Adrenal gland (tissue), 12 donors: ENCODE data around the gene MRPL2. TPM values are rescaled to one million over a fixed set of nuclear protein-coding genes. Genes with fewer than 3 reads are reported as not detected.
"Not testable (repeated sequence)": the region's sequence is repeated elsewhere in the genome, so short reads cannot be mapped to it uniquely, and the experiment has no call there.

Experiments
- DNase-seq, 7 donors: peaks; one replicate each; pipeline ENCODE4 v3.0.0-alpha.2; 2019 to 2020
- H3K27ac ChIP-seq, 5 donors: fragments of 200-600 bp; sonication (generic) in 4 of 5; 1 replicate in 3 of 5; 2 replicates in 2 of 5; pipeline versions ENCODE4 v1.5.1 to v1.8.0; 2016 to 2020; ENCODE audit warnings: mild to moderate bottlenecking in 1 of 5
- H3K27me3 ChIP-seq: fragments of 200-600 bp; 2 replicates; pipeline ENCODE4 v1.8.0; 2021
- H3K36me3 ChIP-seq, 2 donors: fragments of 200-600 bp; replicated peaks in 1 of 2; 1 replicate in 1 of 2; 2 replicates in 1 of 2; pipeline versions ENCODE4 v1.5.1 to v1.8.0; 2018 to 2022
- H3K4me1 ChIP-seq, 2 donors: fragments of 200-600 bp; replicated peaks in 1 of 2; 1 replicate in 1 of 2; 2 replicates in 1 of 2; pipeline versions ENCODE4 v1.5.1 to v1.8.0; 2018 to 2021
- H3K4me3 ChIP-seq, 4 donors: fragments of 200-600 bp; sonication (generic) in 3 of 4; one replicate each; pipeline ENCODE4 v1.5.1; 2016 to 2018
- H3K9me3 ChIP-seq, 3 donors: fragments of 200-600 bp; sonication (generic) in 1 of 3; replicated peaks in 1 of 3; 1 replicate in 2 of 3; 2 replicates in 1 of 3; pipeline versions ENCODE4 v1.5.1 to v1.8.0; 2016 to 2021
- CTCF ChIP-seq, 6 experiments: fragments of 450-650 bp in 4 of 6; fragments of 200-600 bp in 2 of 6; sonication (generic) in 1 of 6; IDR thresholded peaks; 1 replicate in 5 of 6; 2 replicates in 1 of 6; pipeline versions ENCODE4 v1.5.1 to v1.8.0; 2016 to 2021; ENCODE audit warnings: antibody characterized with exemption in 6 of 6, mild to moderate bottlenecking in 2 of 6, moderate library complexity in 1 of 6
- POLR2A ChIP-seq, 2 donors: fragments of 450-650 bp; IDR thresholded peaks; one replicate each; pipeline ENCODE4 v1.6.1; 2017; ENCODE audit warnings: antibody characterized with exemption in 2 of 2, mild to moderate bottlenecking in 2 of 2, moderate library complexity in 1 of 2
- WGBS, 4 donors: extraction: QIAGEN DNeasy Blood & Tissue Kit in 2 of 4; methylation state at CpG; one replicate each; pipeline versions ENCODE4 v1.1.5 to v1.1.7; 2013 to 2017; 5-methylcytosine and 5-hydroxymethylcytosine counted together
- intact Hi-C, 2 donors: fragments of 100-400 bp; cut with DNase I; formaldehyde crosslinking; loops; one replicate each; pipeline versions ENCODE4 v1.14.1 to v1.15.0; 2022 to 2023
- polyA plus RNA-seq, 3 donors: library from polyadenylated mRNA; stranded (reverse); fragments of 200-250 nt in 2 of 3; fragments of 350-450 nt in 1 of 3; fragmentation: Illumina TruSeq in 1 of 3; extraction: RNeasy Lipid Tissue Mini Kit (QIAGEN cat#74804) in 1 of 3; gene quantifications; one replicate each; pipeline ENCODE4 v1.2.3, GENCODE V29; 2013 to 2014
- total RNA-seq, 9 donors: library from RNA; depleted of rRNA in 4 of 9; stranded (reverse); fragments of >200 nt in 4 of 9; fragments of 120-200 nt in 1 of 9; fragmentation: NEBNext Ultra II Directional in 1 of 9; extraction: Animal tissue kit (Norgen Biotek cat#: 25700) in 1 of 9; gene quantifications; one replicate each; pipeline versions ENCODE4 v1.1.0 to v1.2.4, GENCODE V29; 2013 to 2023
- donor health status: healthy with polysubstance abuse.
- donor health status: Bipolar disorder and iron deficiency.
- donor health status: DM: yes; HTN: yes; CAD: no.
- donor health status: DM: no; HTN: no; CAD: no.
- donor health status: DM: no; HTN: no; CAD: no.
- donor health status: DM: yes; HTN: yes; CAD: no.

MRPL2 gene
- total and polyA plus RNA-seq, 12 donors, result 16.7 to 143 (median 75.1) TPM

GRCh38 chr6:43045371-43045930 is 13.8 kb downstream of the MRPL2 start:
- peaks cover 0 to 76% of the 10 kb centered on the region in 2 donors for H3K36me3 ChIP-seq
- H3K27ac ChIP-seq, result no peak overlapping the region
- no peaks in the 10 kb centered on the region for H3K4me1 ChIP-seq
- no peak for DNase-seq
- no peaks in the 10 kb centered on the region for H3K27me3 ChIP-seq
- WGBS, 4 donors, result 90 to 94% (median 93%) methylated on average over 4 to 11 of the region's 11 CpGs
- intact Hi-C loops, result no loop called here
- no peak overlapping the region for H3K4me3 ChIP-seq
- H3K9me3 ChIP-seq, result no peaks in the 10 kb centered on the region
- no peak for TF ChIP-seq POLR2A (IDR thresholded peaks at IDR 0.05)
- TF ChIP-seq CTCF (IDR thresholded peaks at IDR 0.05), result no peak

DNA sequence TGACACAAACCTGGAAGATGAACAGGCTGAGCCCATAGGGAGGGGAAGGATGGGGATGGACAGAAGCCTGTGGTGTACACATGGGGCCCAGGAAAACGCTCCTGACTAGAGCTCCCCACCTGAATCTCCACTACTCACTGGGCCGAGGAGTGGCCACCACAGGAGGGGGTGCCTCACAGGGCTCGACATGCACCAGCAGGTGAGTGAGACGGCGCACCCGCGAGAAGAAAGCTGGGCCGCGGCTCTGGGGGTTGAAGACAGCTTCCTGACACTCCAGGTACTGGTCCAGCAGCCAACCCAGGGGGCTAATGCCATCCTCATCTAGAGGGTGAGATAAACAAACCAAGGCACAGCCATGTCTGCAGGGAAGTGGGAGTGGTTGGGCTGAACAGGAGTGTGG is 15.9 kb downstream of the MRPL2 start:
- DNase-seq, result no peak
- no peak for TF ChIP-seq POLR2A (IDR thresholded peaks at IDR 0.05)
- no peak for TF ChIP-seq CTCF (IDR thresholded peaks at IDR 0.05)
- H3K4me3 ChIP-seq, result no peak overlapping the region
- no peaks in the 10 kb centered on the region for H3K9me3 ChIP-seq
- intact Hi-C loops, result no loop called here
- no peaks in the 10 kb centered on the region for H3K4me1 ChIP-seq
- 89 to 92% (median 91%) methylated on average over 9 of the region's 9 CpGs for WGBS, 4 donors
- no peak overlapping the region for H3K27ac ChIP-seq
- H3K36me3 ChIP-seq, result peaks cover 0 to 78% of the 10 kb centered on the region in 2 donors
- H3K27me3 ChIP-seq, result no peaks in the 10 kb centered on the region

DNA sequence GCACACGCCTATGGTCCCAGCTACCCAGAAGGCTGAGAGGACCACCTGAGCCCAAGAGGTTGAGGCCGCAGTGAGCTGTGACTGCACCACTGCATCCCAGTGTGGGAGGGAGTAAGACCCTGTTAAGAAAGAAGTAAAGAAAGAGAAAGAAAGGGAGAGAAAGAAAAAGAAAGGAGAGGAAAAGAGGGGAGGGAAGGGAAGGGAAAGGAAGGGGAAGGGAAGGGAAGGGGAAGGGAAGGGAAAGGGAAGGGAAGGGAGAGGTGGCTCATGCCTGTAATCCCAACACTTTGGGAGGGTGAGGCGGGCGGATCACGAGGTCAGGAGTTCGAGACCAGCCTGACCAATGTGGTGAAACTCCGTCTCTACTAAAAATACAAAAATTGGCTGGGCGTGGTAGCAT is 17.8 kb downstream of the MRPL2 start:
- 88 to 99% (median 93%) methylated on average over 8 of the region's 8 CpGs for WGBS, 4 donors
- H3K27ac ChIP-seq, H3K27me3 ChIP-seq, DNase-seq, intact Hi-C loops, H3K9me3 ChIP-seq, H3K4me3 ChIP-seq, H3K4me1 ChIP-seq: not testable (repeated sequence)
- peaks cover 0 to 82% of the 10 kb centered on the region in 2 donors for H3K36me3 ChIP-seq

DNA sequence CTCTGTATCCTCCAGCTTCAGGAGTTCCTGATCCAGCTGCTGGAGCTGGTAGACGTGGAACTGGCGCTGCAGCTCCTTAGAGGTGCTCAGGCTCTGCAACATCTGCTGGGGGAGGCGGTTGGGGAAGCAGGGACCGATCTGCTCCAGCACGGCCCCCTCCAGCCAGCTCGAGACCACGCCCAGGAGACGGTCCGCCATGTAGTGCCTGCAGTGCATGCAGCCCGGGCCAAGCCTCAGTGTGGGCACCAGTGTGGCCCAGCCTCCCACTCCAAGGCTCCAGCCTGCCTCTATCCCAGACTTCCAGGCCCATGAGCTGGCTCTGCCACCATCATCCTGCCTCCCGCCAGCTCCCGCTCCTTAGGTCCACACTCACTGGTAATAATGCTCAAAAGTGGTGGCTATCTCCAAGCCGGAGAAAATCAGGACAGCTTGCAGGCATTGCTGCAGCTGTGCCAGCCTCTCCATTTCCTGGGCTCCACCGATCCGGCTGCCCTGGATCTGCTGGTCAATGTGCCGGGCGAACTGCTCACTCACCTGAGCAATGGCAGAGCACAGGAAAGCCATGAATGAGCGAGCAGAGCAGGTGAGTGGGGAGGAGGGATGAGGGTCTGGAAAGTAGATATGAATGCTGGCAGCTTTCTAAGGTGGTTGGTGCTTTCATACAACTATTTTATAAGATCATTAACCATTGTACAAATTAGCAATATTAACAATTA is 18.5 kb downstream of the MRPL2 start:
- TF ChIP-seq CTCF (IDR thresholded peaks at IDR 0.05) (no peak), POLR2A (IDR thresholded peaks at IDR 0.05) (no peak)
- Histone ChIP-seq H3K4me1 (no peaks in the 10 kb centered on the region), H3K27ac (no peak overlapping the region), H3K9me3 (no peaks in the 10 kb centered on the region), H3K36me3 (peaks cover 0 to 75% of the 10 kb centered on the region in 2 donors), H3K27me3 (no peaks in the 10 kb centered on the region), H3K4me3 (no peak overlapping the region)
- intact Hi-C loops, result no loop called here
- DNase-seq, result no peak
- 91 to 95% (median 93%) methylated on average over 13 to 18 of the region's 18 CpGs for WGBS, 4 donors

DNA sequence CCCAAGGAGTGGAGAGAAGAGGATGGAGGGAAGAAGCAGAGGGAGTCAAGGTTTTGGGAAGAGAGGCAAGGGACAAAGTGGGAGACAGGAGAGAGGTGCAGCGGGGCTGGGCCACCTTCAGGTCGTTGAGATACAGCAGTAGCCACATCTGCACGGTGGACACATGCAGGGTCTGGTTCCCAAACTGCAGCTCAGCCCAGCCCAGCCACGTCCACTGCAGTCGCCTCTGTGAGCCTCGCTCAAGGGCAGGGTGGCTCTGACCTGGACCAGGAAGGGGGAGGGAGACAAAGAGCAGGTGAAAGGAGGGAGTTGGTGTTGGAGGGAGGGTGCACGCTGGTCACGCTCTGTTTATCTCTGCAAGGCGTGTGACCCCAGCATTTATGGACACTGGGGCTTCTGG is 20.5 kb downstream of the MRPL2 start:
- no peaks in the 10 kb centered on the region for H3K4me1 ChIP-seq
- TF ChIP-seq CTCF (IDR thresholded peaks at IDR 0.05) (no peak), POLR2A (IDR thresholded peaks at IDR 0.05) (no peak)
- 85 to 91% (median 88%) methylated on average over 6 to 9 of the region's 9 CpGs for WGBS, 4 donors

More for the DNA sequence above, 20.5 kb downstream of the MRPL2 start:
- H3K36me3 ChIP-seq, result peaks cover 0 to 76% of the 10 kb centered on the region in 2 donors
- H3K4me3 ChIP-seq, result no peak overlapping the region
- no peaks in the 10 kb centered on the region for H3K9me3 ChIP-seq
- DNase-seq, result no peak
- intact Hi-C loops, result no loop called here
- H3K27ac ChIP-seq, result no peak overlapping the region
- no peaks in the 10 kb centered on the region for H3K27me3 ChIP-seq
